ENCODE results near the gene PRKAG2. TPM values are rescaled to one million over a fixed set of nuclear protein-coding genes. Genes with fewer than 3 reads are reported as not detected.

The PRKAG2 gene
- total RNA-seq, 4 donors from 2014 or later = 19.5 to 30.8 (median 27.6) TPM

- H3K27me3 ChIP-seq = no peaks in the 10 kb centered on the region
- no peak for TF ChIP-seq POLR2A (IDR thresholded peaks at IDR 0.05)
- TF ChIP-seq, protein P1, sequence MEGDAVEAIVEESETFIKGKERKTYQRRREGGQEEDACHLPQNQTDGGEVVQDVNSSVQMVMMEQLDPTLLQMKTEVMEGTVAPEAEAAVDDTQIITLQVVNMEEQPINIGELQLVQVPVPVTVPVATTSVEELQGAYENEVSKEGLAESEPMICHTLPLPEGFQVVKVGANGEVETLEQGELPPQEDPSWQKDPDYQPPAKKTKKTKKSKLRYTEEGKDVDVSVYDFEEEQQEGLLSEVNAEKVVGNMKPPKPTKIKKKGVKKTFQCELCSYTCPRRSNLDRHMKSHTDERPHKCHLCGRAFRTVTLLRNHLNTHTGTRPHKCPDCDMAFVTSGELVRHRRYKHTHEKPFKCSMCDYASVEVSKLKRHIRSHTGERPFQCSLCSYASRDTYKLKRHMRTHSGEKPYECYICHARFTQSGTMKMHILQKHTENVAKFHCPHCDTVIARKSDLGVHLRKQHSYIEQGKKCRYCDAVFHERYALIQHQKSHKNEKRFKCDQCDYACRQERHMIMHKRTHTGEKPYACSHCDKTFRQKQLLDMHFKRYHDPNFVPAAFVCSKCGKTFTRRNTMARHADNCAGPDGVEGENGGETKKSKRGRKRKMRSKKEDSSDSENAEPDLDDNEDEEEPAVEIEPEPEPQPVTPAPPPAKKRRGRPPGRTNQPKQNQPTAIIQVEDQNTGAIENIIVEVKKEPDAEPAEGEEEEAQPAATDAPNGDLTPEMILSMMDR (IDR thresholded peaks at IDR 0.05) = no peak
- no peak for DNase-seq
- no peak overlapping the region for H3K4me3 ChIP-seq (replicated peaks in 1 of 3)
- WGBS, 2 donors = 75 to 83% methylated on average over 6 to 15 of the region's 15 CpGs
- peaks cover 0 to 4% of the 10 kb centered on the region in 2 donors for H3K36me3 ChIP-seq
- H3K9me3 ChIP-seq = no peaks in the 10 kb centered on the region
- H3K4me1 ChIP-seq = peaks cover 14 to 19% of the 10 kb centered on the region in 2 donors
- H3K27ac ChIP-seq = no peak overlapping the region
- intact Hi-C loops (cut with DNase I) = no loop called here
Observed at GRCh38 chr7:151553356-151553755, 323.6 kb downstream of the PRKAG2 start.

DNA sequence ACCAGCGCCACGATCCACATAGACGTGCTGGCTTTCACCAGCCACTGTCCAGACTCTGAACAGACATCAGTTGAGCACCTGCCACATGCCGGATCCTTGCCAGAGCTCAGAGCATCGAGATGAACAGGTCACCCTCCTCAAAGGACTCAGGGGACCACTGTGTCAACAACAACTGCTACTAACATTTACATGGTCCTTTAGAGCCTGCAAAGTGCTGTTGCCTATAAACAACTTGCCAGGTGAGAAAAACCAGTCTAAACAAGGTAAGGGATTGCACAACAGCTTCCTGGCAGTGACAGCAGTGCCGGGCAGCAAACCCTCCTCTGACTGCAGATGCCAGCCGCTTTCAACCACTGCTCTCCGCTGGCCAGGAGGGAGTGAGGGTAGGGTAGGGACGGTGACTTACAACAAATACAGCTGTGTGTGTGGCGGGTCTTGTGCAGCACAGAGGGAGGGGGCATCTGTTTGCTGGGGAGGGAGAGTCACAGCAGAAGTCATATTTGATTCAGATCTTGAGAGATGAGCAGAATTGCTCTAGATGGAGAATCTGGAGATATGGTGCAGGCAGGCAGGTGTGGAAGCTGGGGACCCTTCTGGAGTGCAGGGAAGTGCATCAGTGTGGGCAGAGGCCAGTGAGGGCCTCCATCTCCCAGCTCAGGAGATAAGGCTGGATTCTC lies 324.4 kb downstream of the PRKAG2 start:
- Histone ChIP-seq H3K9me3 (no peaks in the 10 kb centered on the region), H3K4me3 (replicated peaks in 1 of 3) (no peak overlapping the region), H3K27ac (peak overlapping the region; percentile 33 to 64 (median 40)), H3K4me1 (peaks cover 14 to 19% of the 10 kb centered on the region in 2 donors), H3K27me3 (no peaks in the 10 kb centered on the region), H3K36me3 (no peaks in the 10 kb centered on the region)
- 21 to 46% methylated on average over 10 of the region's 10 CpGs for WGBS, 2 donors
- peak; percentile 84 to 85 for DNase-seq
- TF ChIP-seq POLR2A (IDR thresholded peaks at IDR 0.05) = no peak
- TF ChIP-seq, protein P1 (IDR thresholded peaks at IDR 0.05) = no peak
- intact Hi-C loops (cut with DNase I) = no loop called here

GRCh38 chr7:151551820-151552219 lies 325.1 kb downstream of the PRKAG2 start:
- H3K4me3 ChIP-seq (replicated peaks in 1 of 3) = no peak overlapping the region
- WGBS, 2 donors = 59 to 72% methylated on average over 6 to 7 of the region's 7 CpGs
- intact Hi-C loops (cut with DNase I) = no loop called here
- TF ChIP-seq POLR2A (IDR thresholded peaks at IDR 0.05) = no peak
- TF ChIP-seq, protein P1 (IDR thresholded peaks at IDR 0.05) = no peak
- DNase-seq = no peak
- peak overlapping the region; percentile 33 to 64 (median 40) for H3K27ac ChIP-seq
- H3K27me3 ChIP-seq = no peaks in the 10 kb centered on the region
- no peaks in the 10 kb centered on the region for H3K36me3 ChIP-seq
- no peaks in the 10 kb centered on the region for H3K9me3 ChIP-seq
- H3K4me1 ChIP-seq = peaks cover 14 to 24% of the 10 kb centered on the region in 2 donors

GRCh38 chr7:151550656-151551286 lies 326.1 kb downstream of the PRKAG2 start:
- 50 to 51% methylated on average over 3 of the region's 3 CpGs for WGBS, 2 donors
- H3K27me3 ChIP-seq = no peaks in the 10 kb centered on the region
- TF ChIP-seq, protein P1 (IDR thresholded peaks at IDR 0.05) = no peak
- TF ChIP-seq POLR2A (IDR thresholded peaks at IDR 0.05) = no peak

GRCh38 chr7:151549644-151550043 lies 327.3 kb downstream of the PRKAG2 start:
- Histone ChIP-seq H3K27me3 (no peaks in the 10 kb centered on the region), H3K36me3 (no peaks in the 10 kb centered on the region)
- WGBS, 2 donors = 91 to 96% methylated on average over 6 of the region's 6 CpGs

More at GRCh38 chr7:151550656-151551286, 326.1 kb downstream of the PRKAG2 start:
- Histone ChIP-seq H3K36me3 (no peaks in the 10 kb centered on the region), H3K9me3 (no peaks in the 10 kb centered on the region), H3K4me3 (replicated peaks in 1 of 3) (no peak overlapping the region), H3K27ac (no peak overlapping the region), H3K4me1 (peaks cover 14 to 27% of the 10 kb centered on the region in 2 donors)
- no peak for DNase-seq
- intact Hi-C loops (cut with DNase I) = no loop called here

More at GRCh38 chr7:151549644-151550043, 327.3 kb downstream of the PRKAG2 start:
- TF ChIP-seq, protein P1 (IDR thresholded peaks at IDR 0.05) = no peak
- no peak for TF ChIP-seq POLR2A (IDR thresholded peaks at IDR 0.05)
- intact Hi-C loops (cut with DNase I) = no loop called here
- no peak for DNase-seq
- no peaks in the 10 kb centered on the region for H3K9me3 ChIP-seq
- H3K4me3 ChIP-seq (replicated peaks in 1 of 3) = no peak overlapping the region
- no peak overlapping the region for H3K27ac ChIP-seq
- peaks cover 14 to 27% of the 10 kb centered on the region in 2 donors for H3K4me1 ChIP-seq

Measured in thyroid gland (tissue), 4 donors.